A549 (cell line): ENCODE data around the gene RPS16. TPM values are rescaled to one million over a fixed set of nuclear protein-coding genes. Genes with fewer than 3 reads are reported as not detected.

Source experiments
- ATAC-seq, 2 experiments: fragments of 200-7000 bp in 1 of 2; fragments of >200 bp in 1 of 2; cut with Nextera tagmentation in 1 of 2; cut with Tn5 transposase in 1 of 2; 3 replicates each; pipeline versions ENCODE4 v1.8.0 to v1.9.1; 2018 to 2020; ENCODE audit warnings: mild to moderate bottlenecking in 1 of 2, moderate library complexity in 1 of 2
- CTCF ChIA-PET: fragments of 300-600 bp; sonication (Branson Sonifier 250); formaldehyde crosslinking; extraction: SDS; loops from one replicate; lab custom pipeline; 2021; ENCODE audit warnings: antibody characterized with exemption, inconsistent platforms; lab: Yijun Ruan, JAX
- POLR2A ChIA-PET: fragments of 350-600 bp; formaldehyde crosslinking; extraction: SDS; loops from one replicate; lab custom pipeline; 2021; ENCODE audit warnings: antibody characterized with exemption, inconsistent platforms; lab: Yijun Ruan, JAX
- DNase-seq, 2 experiments: peaks; one replicate each; pipeline versions ENCODE4 v3.0.0 to v3.0.0-alpha.2; 2011 to 2016; ENCODE audit warnings: low read depth in 1 of 2, low spot score in 1 of 2
- FAIRE-seq: peaks from 2 replicates; lab custom pipeline; 2011; peaks lifted over from hg19 to GRCh38; lab: Jason Lieb, UNC
- H3K27ac ChIP-seq, 2 experiments: fragments of >200 bp; sonication (Bioruptor Twin); formaldehyde crosslinking; 3 replicates each; pipeline ENCODE4 v1.5.1; 2016 to 2017
- H3K4me1 ChIP-seq: fragments of >200 bp; sonication (Bioruptor Twin); formaldehyde crosslinking; 3 replicates; pipeline ENCODE4 v1.6.1; 2016
- H3K4me2 ChIP-seq: fragments of >200 bp; sonication (Bioruptor Twin); formaldehyde crosslinking; 3 replicates; pipeline ENCODE4 v1.6.1; 2016
- H3K4me3 ChIP-seq: fragments of >200 bp; sonication (Bioruptor Twin); formaldehyde crosslinking; 3 replicates; pipeline ENCODE4 v1.5.1; 2016
- H3K9me3 ChIP-seq: fragments of >200 bp; sonication (Bioruptor Twin); formaldehyde crosslinking; 3 replicates; pipeline ENCODE4 v1.6.1; 2016
- BHLHE40 ChIP-seq: IDR thresholded peaks from 2 replicates; pipeline ENCODE4 v1.6.1; 2012; ENCODE audit warnings: low read depth, low read length, inconsistent platforms
- CHD4 ChIP-seq: fragments of 200-600 bp; sonication (generic); IDR thresholded peaks from 2 replicates; pipeline ENCODE4 v1.6.1; 2016; ENCODE audit warnings: antibody characterized with exemption, mild to moderate bottlenecking, borderline replicate concordance
- EHF ChIP-seq: fragments of 250-450 bp; sonication (Bioruptor Pico); IDR thresholded peaks from 2 replicates; pipeline ENCODE4 v1.5.0; 2020; ENCODE audit warnings: mild to moderate bottlenecking
- ESRRA ChIP-seq: fragments of 150-350 bp; IDR thresholded peaks from 2 replicates; pipeline ENCODE4 v1.6.1; 2014; ENCODE audit warnings: mild to moderate bottlenecking, low read length, borderline replicate concordance
- HES2 ChIP-seq: fragments of >200 bp; sonication (Bioruptor Twin); formaldehyde crosslinking; IDR thresholded peaks from 2 replicates; pipeline ENCODE4 v1.6.1; 2016
- HEYL ChIP-seq: fragments of 250-450 bp; sonication (Bioruptor Pico); IDR thresholded peaks from 2 replicates; pipeline ENCODE4 v1.8.0; 2021; ENCODE audit warnings: mild to moderate bottlenecking, moderate library complexity
- HOXA7 ChIP-seq: fragments of 250-450 bp; sonication (Bioruptor Pico); IDR thresholded peaks from 2 replicates; pipeline ENCODE4 v1.5.0; 2020; ENCODE audit warnings: mild to moderate bottlenecking, moderate library complexity
- MAFK ChIP-seq: fragments of 450-650 bp; IDR thresholded peaks from 2 replicates; pipeline ENCODE4 v1.6.1; 2014; ENCODE audit not compliant: partially characterized antibody
- MAZ ChIP-seq: fragments of 150-350 bp; IDR thresholded peaks from 2 replicates; pipeline ENCODE4 v1.6.1; 2014; ENCODE audit warnings: antibody characterized with exemption, low read depth, low read length, borderline replicate concordance
- NFE2L2 ChIP-seq: fragments of 150-350 bp; conservative IDR thresholded peaks from 2 replicates; pipeline ENCODE4 v1.6.1; 2014; ENCODE audit warnings: low read length
- NPAS2 ChIP-seq: fragments of 250-450 bp; sonication (Bioruptor Pico); IDR thresholded peaks from 2 replicates; pipeline ENCODE4 v1.8.0; 2022; ENCODE audit warnings: mild to moderate bottlenecking, moderate library complexity, borderline replicate concordance
- PBX3 ChIP-seq: IDR thresholded peaks from 2 replicates; pipeline ENCODE4 v1.6.1; 2012
- POLR2AphosphoS2 ChIP-seq: conservative IDR thresholded peaks from 2 replicates; pipeline ENCODE4 v1.6.1; 2012; ENCODE audit warnings: low read length, improper control_type of control experiment, inconsistent platforms
- RNF2 ChIP-seq: fragments of 200-600 bp; sonication (generic); IDR thresholded peaks from 2 replicates; pipeline ENCODE4 v1.6.1; 2016; ENCODE audit warnings: low read depth, mild to moderate bottlenecking, antibody characterized with exemption, moderate library complexity, borderline replicate concordance
- TP53 ChIP-seq: fragments of 250-450 bp; sonication (Bioruptor Pico); IDR thresholded peaks from 2 replicates; pipeline ENCODE4 v1.5.0; 2021; ENCODE audit warnings: mild to moderate bottlenecking, moderate library complexity
- ZC3H11A ChIP-seq: fragments of 450-650 bp; IDR thresholded peaks from 2 replicates; pipeline ENCODE4 v1.6.1; 2014; ENCODE audit warnings: antibody characterized with exemption, mild to moderate bottlenecking
- WGBS: methylation state at CpG from one replicate; pipeline ENCODE4 v1.1.6; 2017; ENCODE audit errors: missing lambda C conversion rate; 5-methylcytosine and 5-hydroxymethylcytosine counted together
- polyA plus RNA-seq, 4 experiments: library from polyadenylated mRNA; depleted of rRNA in 3 of 4; stranded (reverse); fragments of >200 nt; fragmentation: RNase III in 1 of 4; extraction: RNeasy Plus Mini Kit Qiagen cat#74134 plus additional on column Dnase treatment in 1 of 4; gene quantifications; 2 replicates in 3 of 4; 3 replicates in 1 of 4; pipeline ENCODE4 v1.2.3, GENCODE V29; 2011 to 2017
- TF ChIP-seq, protein P1 (sequence below): IDR thresholded peaks from 2 replicates; pipeline ENCODE4 v1.6.1; 2012; ENCODE audit warnings: low read depth, borderline replicate concordance
- TF ChIP-seq, protein P2 (sequence below): fragments of >200 bp; sonication (Bioruptor Twin); formaldehyde crosslinking; IDR thresholded peaks from 3 replicates; pipeline ENCODE4 v1.5.1; 2016
- TF ChIP-seq, protein P3 (sequence below): fragments of 250-450 bp; sonication (Bioruptor Pico); IDR thresholded peaks from 2 replicates; pipeline ENCODE4 v1.5.0; 2021; ENCODE audit warnings: mild to moderate bottlenecking, moderate library complexity, borderline replicate concordance
- TF ChIP-seq, protein P4 (sequence below): fragments of 450-650 bp; IDR thresholded peaks from 2 replicates; pipeline ENCODE4 v1.6.1; 2014; ENCODE audit warnings: antibody characterized with exemption
- TF ChIP-seq, protein P5 (sequence below): fragments of 200-600 bp; sonication (generic); IDR thresholded peaks from 2 replicates; pipeline ENCODE4 v1.6.1; 2016; ENCODE audit warnings: antibody characterized with exemption, mild to moderate bottlenecking, moderate library complexity

The RPS16 gene
- polyA plus RNA-seq, 2 of the 4 experiments (the other 2 are of a cell fraction): 4,348 to 4,855 TPM

GRCh38 chr19:39405261-39405957, 30.3 kb downstream of the RPS16 start:
- ChIA-PET CTCF (interaction anchor here (0.6 to 21.4 kb wide), 7 partner anchors 7 to 63 kb away, joined by 3 to 457 read pairs (median 8); partner anchors contain the start of genes MED29, PAF1, RPS16 and SAMD4B), POLR2A (interaction anchor here (0.6 to 9.4 kb wide), 10 partner anchors 9 to 758 kb away, joined by 3 to 140 read pairs (median 3); partner anchors contain the start of genes ACTN4, MED29, PAF1 and RPS16)
- Histone ChIP-seq H3K27ac (peak overlapping the region; percentile 94 to 99), H3K4me1 (peaks cover 71% of the 10 kb centered on the region), H3K4me2 (peak overlapping the region; percentile 95), H3K4me3 (no peak overlapping the region), H3K9me3 (no peaks in the 10 kb centered on the region)
- peak in 1 of 2 experiments; percentile 33 for DNase-seq
- no peak for FAIRE-seq
- TF ChIP-seq POLR2AphosphoS2 (0 out of 2 replicates have a peak, but pooled peaks have one; percentile 66), ZC3H11A (no peak)
- TF ChIP-seq, protein P1, sequence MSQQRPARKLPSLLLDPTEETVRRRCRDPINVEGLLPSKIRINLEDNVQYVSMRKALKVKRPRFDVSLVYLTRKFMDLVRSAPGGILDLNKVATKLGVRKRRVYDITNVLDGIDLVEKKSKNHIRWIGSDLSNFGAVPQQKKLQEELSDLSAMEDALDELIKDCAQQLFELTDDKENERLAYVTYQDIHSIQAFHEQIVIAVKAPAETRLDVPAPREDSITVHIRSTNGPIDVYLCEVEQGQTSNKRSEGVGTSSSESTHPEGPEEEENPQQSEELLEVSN: no peak
- 92% methylated on average over 17 of the region's 17 CpGs for WGBS
- ATAC-seq: no peak

- Histone ChIP-seq H3K4me1 (peaks cover 77% of the 10 kb centered on the region), H3K4me3 (peak overlapping the region; percentile 43), H3K4me2 (peak overlapping the region; percentile 95), H3K27ac (peak overlapping the region; percentile 94 to 99), H3K9me3 (no peaks in the 10 kb centered on the region)
- POLR2A ChIA-PET: interaction anchor here (0.5 to 9.4 kb wide), 11 partner anchors 8 to 292 kb away, joined by 3 to 140 read pairs (median 3); partner anchors contain the start of genes EID2B, MED29, PAF1 and PLEKHG2
- WGBS: 2% methylated on average over 40 of the region's 43 CpGs
- CTCF ChIA-PET: interaction anchor here (1.0 to 21.4 kb wide), 7 partner anchors 8 to 1170 kb away, joined by 3 to 484 read pairs (median 8); partner anchors contain the start of genes MED29, PAF1, PLEKHG2 and RPS16
- FAIRE-seq (peak; percentile 65), DNase-seq (peak; percentile 98 to 99), ATAC-seq (peak; percentile 21 to 49)
- peak; percentile 100 for TF ChIP-seq MAFK
- TF ChIP-seq, protein P2, sequence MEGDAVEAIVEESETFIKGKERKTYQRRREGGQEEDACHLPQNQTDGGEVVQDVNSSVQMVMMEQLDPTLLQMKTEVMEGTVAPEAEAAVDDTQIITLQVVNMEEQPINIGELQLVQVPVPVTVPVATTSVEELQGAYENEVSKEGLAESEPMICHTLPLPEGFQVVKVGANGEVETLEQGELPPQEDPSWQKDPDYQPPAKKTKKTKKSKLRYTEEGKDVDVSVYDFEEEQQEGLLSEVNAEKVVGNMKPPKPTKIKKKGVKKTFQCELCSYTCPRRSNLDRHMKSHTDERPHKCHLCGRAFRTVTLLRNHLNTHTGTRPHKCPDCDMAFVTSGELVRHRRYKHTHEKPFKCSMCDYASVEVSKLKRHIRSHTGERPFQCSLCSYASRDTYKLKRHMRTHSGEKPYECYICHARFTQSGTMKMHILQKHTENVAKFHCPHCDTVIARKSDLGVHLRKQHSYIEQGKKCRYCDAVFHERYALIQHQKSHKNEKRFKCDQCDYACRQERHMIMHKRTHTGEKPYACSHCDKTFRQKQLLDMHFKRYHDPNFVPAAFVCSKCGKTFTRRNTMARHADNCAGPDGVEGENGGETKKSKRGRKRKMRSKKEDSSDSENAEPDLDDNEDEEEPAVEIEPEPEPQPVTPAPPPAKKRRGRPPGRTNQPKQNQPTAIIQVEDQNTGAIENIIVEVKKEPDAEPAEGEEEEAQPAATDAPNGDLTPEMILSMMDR: no peak
- TF ChIP-seq RNF2: no peak
- peak; percentile 89; the same call in 1 of the 2 replicates for TF ChIP-seq MAZ
- TF ChIP-seq, protein P3, sequence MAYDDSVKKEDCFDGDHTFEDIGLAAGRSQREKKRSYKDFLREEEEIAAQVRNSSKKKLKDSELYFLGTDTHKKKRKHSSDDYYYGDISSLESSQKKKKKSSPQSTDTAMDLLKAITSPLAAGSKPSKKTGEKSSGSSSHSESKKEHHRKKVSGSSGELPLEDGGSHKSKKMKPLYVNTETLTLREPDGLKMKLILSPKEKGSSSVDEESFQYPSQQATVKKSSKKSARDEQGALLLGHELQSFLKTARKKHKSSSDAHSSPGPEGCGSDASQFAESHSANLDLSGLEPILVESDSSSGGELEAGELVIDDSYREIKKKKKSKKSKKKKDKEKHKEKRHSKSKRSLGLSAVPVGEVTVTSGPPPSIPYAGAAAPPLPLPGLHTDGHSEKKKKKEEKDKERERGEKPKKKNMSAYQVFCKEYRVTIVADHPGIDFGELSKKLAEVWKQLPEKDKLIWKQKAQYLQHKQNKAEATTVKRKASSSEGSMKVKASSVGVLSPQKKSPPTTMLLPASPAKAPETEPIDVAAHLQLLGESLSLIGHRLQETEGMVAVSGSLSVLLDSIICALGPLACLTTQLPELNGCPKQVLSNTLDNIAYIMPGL (CRISPR knock-in tag): no peak
- TF ChIP-seq HEYL (CRISPR knock-in tag): no peak
- TF ChIP-seq, protein P4, sequence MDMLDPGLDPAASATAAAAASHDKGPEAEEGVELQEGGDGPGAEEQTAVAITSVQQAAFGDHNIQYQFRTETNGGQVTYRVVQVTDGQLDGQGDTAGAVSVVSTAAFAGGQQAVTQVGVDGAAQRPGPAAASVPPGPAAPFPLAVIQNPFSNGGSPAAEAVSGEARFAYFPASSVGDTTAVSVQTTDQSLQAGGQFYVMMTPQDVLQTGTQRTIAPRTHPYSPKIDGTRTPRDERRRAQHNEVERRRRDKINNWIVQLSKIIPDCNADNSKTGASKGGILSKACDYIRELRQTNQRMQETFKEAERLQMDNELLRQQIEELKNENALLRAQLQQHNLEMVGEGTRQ: peak; percentile 27; the same call in 1 of the 2 replicates
- TF ChIP-seq CHD4: no peak
- peak; percentile 97 for TF ChIP-seq NFE2L2
- TF ChIP-seq EHF: peak; percentile 61; the same call in 1 of the 2 replicates
- TF ChIP-seq HOXA7 (CRISPR knock-in tag): peak; percentile 94
- TF ChIP-seq TP53: peak; percentile 76; the same call in 1 of the 2 replicates
- peak; percentile 50; the same call in 1 of the 2 replicates for TF ChIP-seq PBX3
- no peak for TF ChIP-seq HES2
- TF ChIP-seq ESRRA: no peak
- TF ChIP-seq NPAS2 (CRISPR knock-in tag): no peak
- TF ChIP-seq BHLHE40: peak; percentile 100
- TF ChIP-seq, protein P5, sequence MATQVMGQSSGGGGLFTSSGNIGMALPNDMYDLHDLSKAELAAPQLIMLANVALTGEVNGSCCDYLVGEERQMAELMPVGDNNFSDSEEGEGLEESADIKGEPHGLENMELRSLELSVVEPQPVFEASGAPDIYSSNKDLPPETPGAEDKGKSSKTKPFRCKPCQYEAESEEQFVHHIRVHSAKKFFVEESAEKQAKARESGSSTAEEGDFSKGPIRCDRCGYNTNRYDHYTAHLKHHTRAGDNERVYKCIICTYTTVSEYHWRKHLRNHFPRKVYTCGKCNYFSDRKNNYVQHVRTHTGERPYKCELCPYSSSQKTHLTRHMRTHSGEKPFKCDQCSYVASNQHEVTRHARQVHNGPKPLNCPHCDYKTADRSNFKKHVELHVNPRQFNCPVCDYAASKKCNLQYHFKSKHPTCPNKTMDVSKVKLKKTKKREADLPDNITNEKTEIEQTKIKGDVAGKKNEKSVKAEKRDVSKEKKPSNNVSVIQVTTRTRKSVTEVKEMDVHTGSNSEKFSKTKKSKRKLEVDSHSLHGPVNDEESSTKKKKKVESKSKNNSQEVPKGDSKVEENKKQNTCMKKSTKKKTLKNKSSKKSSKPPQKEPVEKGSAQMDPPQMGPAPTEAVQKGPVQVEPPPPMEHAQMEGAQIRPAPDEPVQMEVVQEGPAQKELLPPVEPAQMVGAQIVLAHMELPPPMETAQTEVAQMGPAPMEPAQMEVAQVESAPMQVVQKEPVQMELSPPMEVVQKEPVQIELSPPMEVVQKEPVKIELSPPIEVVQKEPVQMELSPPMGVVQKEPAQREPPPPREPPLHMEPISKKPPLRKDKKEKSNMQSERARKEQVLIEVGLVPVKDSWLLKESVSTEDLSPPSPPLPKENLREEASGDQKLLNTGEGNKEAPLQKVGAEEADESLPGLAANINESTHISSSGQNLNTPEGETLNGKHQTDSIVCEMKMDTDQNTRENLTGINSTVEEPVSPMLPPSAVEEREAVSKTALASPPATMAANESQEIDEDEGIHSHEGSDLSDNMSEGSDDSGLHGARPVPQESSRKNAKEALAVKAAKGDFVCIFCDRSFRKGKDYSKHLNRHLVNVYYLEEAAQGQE: no peak
These were observed 32.1 kb downstream of the RPS16 start for GRCh38 chr19:39403331-39404312.
